SH-SY5Y (cell line): ENCODE measurements around the gene DUSP5.

Experiments used
- GATA2 ChIP-seq: IDR thresholded peaks from 2 replicates; pipeline ENCODE4 v1.6.1; 2011; ENCODE audit warnings: mild to moderate bottlenecking, low read depth, low read length
- GATA3 ChIP-seq: IDR thresholded peaks from 2 replicates; pipeline ENCODE4 v1.6.1; 2011; ENCODE audit warnings: low read depth, mild to moderate bottlenecking, low read length, moderate library complexity

DNA sequence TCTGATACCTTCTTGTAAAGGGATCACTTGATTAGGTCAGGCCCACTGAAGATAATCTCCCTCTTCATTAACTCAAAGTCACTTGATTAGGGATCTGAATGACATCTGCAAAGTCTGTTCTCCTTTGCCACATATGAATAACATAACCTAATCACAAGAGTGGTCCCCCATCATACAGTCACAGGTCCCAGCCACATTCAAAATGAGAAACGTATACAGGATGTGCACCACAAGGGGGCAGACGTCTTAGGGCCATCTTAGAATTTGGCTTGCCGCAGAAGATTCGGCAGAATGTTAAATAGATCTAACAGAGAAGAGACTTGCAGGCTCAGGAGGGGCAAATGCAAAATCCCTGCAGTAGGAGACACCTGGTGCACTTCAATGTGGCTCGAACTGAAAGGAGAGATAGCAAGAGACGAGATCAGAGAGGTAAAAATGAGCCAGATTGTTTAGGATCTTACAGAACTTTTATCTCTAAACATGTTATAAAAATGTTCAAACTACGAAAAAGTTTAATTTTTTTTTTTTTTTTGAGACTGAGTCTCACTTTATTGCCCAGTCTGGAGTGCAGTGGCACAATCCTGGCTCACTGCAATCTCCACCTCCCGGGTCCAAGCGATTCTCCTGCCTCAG is 59.4 kb downstream of the DUSP5 start:
- no peak for TF ChIP-seq GATA2
- TF ChIP-seq GATA3: no peak
